HG03139 (cell line): Measurements from ENCODE around the gene NINL.
A peak's percentile ranks its signal among the peaks of the same experiment; 100 is the strongest.
"Not testable (repeated sequence)": the region's sequence is repeated elsewhere in the genome, so short reads cannot be mapped to it uniquely, and the experiment has no call there.

Source experiments
- ATAC-seq: cut with Tn5 transposase; IDR thresholded peaks from one replicate; pipeline ENCODE4 v1.9.1; 2021; ENCODE audit not compliant: unreplicated experiment

NINL gene

GRCh38 chr20:25584905-25585704 lies at the start of gene NINL:
Gene NINL, minus strand, starts transcription at chr20:25585531. Its CDS starts 58,944 bp downstream, at chr20:25526587.
- no peak for ATAC-seq

DNA sequence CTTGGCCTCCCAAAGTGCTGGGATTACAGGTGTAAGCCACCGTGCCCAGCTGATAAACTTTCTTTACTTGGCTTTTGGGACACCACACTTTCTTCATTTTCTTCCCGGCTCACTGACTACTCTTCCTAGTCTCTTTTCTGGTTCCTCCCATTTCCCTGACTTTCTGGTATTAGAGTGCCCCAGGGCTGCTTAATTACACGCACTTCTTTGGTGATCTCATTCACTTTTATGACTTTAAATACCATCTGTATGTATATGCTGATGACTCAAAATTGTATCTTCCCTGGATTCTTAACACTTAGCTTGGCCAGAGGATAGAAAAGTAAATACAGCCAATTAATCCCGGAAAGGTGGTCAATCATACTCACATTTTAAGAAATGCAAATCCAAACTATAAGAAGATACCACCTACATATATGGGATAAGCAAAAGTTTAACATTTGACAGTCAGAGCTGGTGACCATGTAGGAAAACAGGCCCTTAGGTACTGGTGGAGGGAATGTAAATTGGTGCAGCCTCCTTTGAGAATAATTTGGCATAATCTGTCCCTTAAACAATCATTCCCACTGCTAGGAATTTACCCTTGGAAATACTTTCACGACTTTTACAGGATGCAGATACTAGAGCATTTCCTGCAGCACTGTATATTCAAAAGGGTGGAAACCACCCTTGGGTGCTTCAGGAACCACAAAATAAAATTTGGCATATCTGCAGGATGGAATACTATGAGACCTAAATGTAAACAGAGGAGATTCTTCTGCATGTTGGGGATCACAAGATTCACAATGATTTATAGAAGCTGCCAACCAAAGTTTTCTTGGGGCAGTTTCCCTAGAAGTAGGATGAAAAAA lies 47.8 kb upstream of the NINL start:
- no peak for ATAC-seq

- ATAC-seq: not testable (repeated sequence)
Measured at GRCh38 chr20:25630615-25631014, 45.3 kb upstream of the NINL start.

- no peak for ATAC-seq
Measured at GRCh38 chr20:25629816-25630499, 44.6 kb upstream of the NINL start.

GRCh38 chr20:25626779-25627178 lies 41.4 kb upstream of the NINL start:
- ATAC-seq: no peak

- no peak for ATAC-seq
Measured at GRCh38 chr20:25624500-25624939, 39.2 kb upstream of the NINL start.

- ATAC-seq: peak; percentile 80
Measured at GRCh38 chr20:25623736-25624499, 38.6 kb upstream of the NINL start, which contains the start of gene NANP. Gene NANP, minus strand, starts transcription at chr20:25624014. Its CDS starts 66 bp downstream, at chr20:25623948.

DNA sequence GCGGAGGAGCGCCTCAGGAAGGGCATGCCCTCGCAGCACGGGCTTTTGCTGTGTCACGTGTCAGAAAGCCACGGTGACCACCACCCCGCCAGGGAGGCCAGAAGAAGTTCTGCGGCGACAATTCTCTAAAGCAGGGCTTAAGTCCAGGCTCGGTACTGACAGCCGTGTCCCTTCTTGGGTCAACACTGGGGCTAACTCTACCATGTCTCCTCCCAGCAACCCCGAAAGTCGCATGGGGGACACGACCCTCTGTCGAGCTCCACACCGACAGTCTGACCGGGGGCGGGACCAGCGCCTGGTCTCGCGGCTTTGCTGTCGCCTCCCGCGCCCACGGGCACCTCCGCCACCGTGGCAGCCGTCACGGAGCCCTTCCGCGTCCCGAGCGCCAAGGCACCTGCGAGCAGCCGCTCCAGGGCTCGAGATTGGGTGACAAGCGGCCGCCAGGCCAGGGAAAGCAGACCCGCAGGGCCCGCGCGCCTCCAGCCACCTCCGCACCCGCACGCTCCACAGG lies 37.9 kb upstream of the NINL start:
- peak; percentile 7 for ATAC-seq

- ATAC-seq: no peak
Measured at GRCh38 chr20:25622450-25623224, 37.3 kb upstream of the NINL start.

- no peak for ATAC-seq
Measured at GRCh38 chr20:25622049-25622448, 36.7 kb upstream of the NINL start.

DNA sequence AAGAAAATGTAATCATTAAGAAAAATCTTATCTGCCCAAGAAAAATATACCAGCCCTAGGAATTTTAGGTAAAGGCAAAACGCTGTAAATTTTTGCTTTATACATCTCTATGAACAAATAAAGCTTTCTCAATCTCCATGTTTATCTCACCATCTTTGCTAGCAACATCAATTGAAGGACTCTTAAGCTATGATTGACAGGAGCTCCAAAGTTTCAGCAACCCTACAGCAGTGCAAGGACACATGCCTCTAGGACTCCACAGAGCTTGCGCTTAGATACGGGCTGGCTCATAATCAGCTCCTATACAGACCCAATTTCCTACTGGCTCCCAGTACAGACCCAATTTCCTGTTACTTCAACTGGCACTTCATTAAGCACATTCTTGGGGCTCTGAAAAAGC lies 34.2 kb upstream of the NINL start:
- no peak for ATAC-seq

- no peak for ATAC-seq
Measured at GRCh38 chr20:25608774-25609173, 23.4 kb upstream of the NINL start.

DNA sequence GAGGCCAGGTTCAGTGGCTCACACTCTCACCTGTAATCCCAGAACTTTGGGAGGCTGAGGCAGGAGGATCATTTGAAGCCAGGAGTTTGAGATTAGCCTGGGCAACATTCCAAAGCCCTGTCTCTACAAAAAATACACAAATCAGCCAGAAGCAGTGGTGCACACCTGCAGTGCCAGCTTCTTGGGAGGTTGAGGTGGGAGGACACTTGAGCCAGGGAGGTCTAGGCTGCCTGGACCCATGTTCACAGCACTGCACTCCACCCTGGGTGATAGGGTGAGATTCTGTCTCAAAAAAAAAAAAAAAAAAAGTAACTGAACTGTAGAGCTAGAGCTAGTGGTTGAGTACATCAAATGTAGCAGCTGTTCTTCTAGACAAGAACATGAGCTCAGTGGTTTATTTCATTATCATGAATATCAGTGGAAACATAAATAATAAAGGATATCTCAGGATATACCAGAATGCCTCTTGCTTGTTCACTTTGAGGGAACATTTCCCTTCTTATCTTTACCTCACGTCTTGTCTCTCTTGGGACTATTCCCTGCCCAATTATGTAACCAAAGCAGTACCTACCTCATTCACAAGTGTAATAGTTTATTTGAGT lies 20.9 kb upstream of the NINL start:
- ATAC-seq: no peak

GRCh38 chr20:25605148-25605547 lies 19.8 kb upstream of the NINL start:
- ATAC-seq: no peak

- ATAC-seq: no peak
Measured at GRCh38 chr20:25604611-25605010, 19.3 kb upstream of the NINL start.

DNA sequence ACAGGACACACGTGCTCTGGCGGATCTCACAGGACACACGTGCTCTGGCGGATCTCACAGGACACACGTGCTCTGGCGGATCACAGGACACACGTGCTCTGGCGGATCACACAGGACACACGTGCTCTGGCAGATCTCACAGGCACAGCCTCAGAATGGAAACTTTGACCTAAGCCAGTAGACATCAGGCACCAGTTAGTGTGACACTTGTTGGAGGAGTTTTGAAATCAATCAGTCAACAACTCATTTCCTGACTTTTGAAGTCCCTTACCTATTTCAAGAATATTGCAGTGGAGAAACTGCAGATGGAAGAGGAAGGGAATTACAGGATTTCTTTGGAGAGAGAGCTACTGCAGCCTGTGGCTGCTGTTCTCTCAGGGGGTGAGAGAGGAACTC lies 17.6 kb upstream of the NINL start:
- ATAC-seq: not testable (repeated sequence)

DNA sequence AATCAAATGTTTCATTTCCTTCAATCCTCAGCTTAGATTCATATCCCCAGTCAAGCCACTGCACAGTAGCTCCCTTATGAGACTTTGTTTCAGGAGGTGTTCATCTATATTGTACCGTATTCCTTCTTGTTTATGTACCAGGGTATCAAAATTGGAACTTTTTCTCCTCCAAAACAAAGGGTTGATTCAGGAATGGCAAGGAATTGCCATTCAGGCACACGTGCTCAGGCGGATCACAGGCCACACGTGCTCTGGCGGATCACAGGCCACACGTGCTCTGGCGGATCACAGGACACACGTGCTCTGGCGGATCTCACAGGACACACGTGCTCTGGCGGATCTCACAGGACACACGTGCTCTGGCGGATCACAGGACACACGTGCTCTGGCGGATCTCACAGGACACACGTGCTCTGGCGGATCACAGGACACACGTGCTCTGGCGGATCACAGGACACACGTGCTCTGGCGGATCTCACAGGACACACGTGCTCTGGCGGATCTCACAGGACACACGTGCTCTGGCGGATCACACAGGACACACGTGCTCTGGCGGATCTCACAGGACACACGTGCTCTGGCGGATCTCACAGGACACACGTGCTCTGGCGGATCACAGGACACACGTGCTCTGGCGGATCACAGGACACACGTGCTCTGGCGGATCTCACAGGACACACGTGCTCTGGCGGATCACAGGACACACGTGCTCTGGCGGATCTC lies 17.0 kb upstream of the NINL start:
- not testable (repeated sequence) for ATAC-seq

GRCh38 chr20:25601659-25602058 lies 16.3 kb upstream of the NINL start:
- ATAC-seq: no peak

GRCh38 chr20:25600632-25601031 lies 15.3 kb upstream of the NINL start:
- no peak for ATAC-seq
